SJCRH30 (cell line): ENCODE data around the gene MATCAP1. TPM values are rescaled to one million over a fixed set of nuclear protein-coding genes. Genes with fewer than 3 reads are reported as not detected.

Source experiments
- DNase-seq, 2 experiments: peaks; one replicate each; pipeline ENCODE4 v3.0.0-alpha.2; 2015 to 2020
- H3K27ac ChIP-seq: fragments of 250-450 bp; sonication (Bioruptor Pico); 2 replicates; pipeline ENCODE4 v1.5.1; 2020; ENCODE audit warnings: mild to moderate bottlenecking, moderate library complexity
- H3K27me3 ChIP-seq: fragments of 250-450 bp; sonication (Bioruptor Pico); 2 replicates; pipeline ENCODE4 v1.5.1; 2020; ENCODE audit warnings: mild to moderate bottlenecking, moderate library complexity
- H3K36me3 ChIP-seq: fragments of 250-450 bp; sonication (Bioruptor Pico); 2 replicates; pipeline ENCODE4 v1.5.1; 2020; ENCODE audit warnings: mild to moderate bottlenecking, moderate library complexity
- H3K4me1 ChIP-seq: fragments of 250-450 bp; sonication (Bioruptor Pico); 2 replicates; pipeline ENCODE4 v1.5.1; 2020; ENCODE audit warnings: mild to moderate bottlenecking, moderate library complexity
- H3K4me3 ChIP-seq: fragments of 250-450 bp; sonication (Bioruptor Pico); 2 replicates; pipeline ENCODE4 v1.5.1; 2020; ENCODE audit warnings: mild to moderate bottlenecking, moderate library complexity
- H3K9me3 ChIP-seq: fragments of 250-450 bp; sonication (Bioruptor Pico); replicated peaks from 2 replicates; pipeline ENCODE4 v1.5.1; 2020; ENCODE audit warnings: mild to moderate bottlenecking, moderate library complexity
- total RNA-seq: library from RNA; depleted of rRNA; stranded (reverse); fragments of >200 nt; shearing (Covaris generic); gene quantifications from 2 replicates; pipeline ENCODE4 v1.2.3, GENCODE V29; 2014

The MATCAP1 gene
- total RNA-seq, 1 experiment from 2014 or later: 23.8 TPM

DNA sequence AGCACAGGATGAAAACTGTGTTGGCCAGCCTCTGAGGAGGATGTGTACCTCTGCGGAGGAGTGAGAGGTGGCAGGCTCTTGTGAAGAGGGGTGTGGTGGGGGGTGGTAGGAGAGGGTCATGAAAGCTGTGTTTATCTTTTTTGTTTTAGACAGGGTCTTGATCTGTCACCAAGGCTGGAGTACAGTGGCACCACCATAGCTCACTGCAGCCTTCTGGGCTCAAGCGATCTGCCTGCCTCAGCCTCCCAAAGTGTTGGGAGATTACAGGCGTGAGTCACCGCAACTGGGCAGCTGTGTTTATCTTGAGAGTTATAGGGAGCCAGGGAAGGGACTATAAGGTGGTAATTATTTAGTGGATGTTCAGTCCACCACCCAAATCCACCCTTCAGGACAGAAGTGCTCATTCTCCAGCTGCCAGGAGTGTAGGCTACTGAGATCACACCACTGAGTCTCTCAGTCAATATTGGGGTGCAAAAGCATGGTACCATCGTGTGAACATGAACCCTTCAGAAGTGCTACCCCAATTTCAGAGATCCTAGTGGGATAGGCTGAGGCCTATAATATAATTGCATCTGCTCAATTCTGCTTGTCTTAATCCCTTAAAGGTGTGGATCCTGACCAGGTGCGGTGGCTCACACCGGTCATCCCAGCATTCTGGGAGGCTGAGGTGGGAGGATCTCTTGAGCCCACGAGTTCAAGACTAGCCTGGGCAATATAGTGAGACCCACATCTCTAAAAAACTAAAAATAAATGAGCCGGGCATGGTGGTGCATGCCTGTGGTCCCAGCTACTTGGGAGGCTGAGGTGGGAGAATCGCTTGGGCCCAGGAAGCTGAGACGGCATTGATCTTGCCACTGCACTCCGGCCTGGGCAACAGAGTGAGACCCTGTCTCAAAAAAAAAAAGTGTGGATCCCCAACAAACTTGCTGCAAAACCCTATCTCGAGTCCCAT, 7.0 kb upstream of the MATCAP1 start:
- peaks cover 16% of the 10 kb centered on the region for H3K4me1 ChIP-seq
- no peaks in the 10 kb centered on the region for H3K27me3 ChIP-seq
- peaks cover 22% of the 10 kb centered on the region for H3K36me3 ChIP-seq
- DNase-seq: peak; percentile 65 to 79
- H3K9me3 ChIP-seq: no peaks in the 10 kb centered on the region
- no peak overlapping the region for H3K27ac ChIP-seq
- H3K4me3 ChIP-seq: no peak overlapping the region

- no peak within 1 kb of the TSS for H3K27ac ChIP-seq
- peaks cover 16% of the 10 kb centered on the region for H3K4me1 ChIP-seq
- peak in 1 of 2 experiments; percentile 54 for DNase-seq
- peaks cover 15% of the 10 kb centered on the region for H3K36me3 ChIP-seq
- H3K9me3 ChIP-seq: no peaks in the 10 kb centered on the region
- no peak within 1 kb of the TSS for H3K4me3 ChIP-seq
- no peaks in the 10 kb centered on the region for H3K27me3 ChIP-seq
These were observed 6.3 kb upstream of the MATCAP1 start, which contains the start of gene EXOC3L1 for GRCh38 chr16:67190041-67190440. EXOC3L1 (minus strand) TSS chr16:67190136; CDS start chr16:67189676, 460 bp downstream.

DNA sequence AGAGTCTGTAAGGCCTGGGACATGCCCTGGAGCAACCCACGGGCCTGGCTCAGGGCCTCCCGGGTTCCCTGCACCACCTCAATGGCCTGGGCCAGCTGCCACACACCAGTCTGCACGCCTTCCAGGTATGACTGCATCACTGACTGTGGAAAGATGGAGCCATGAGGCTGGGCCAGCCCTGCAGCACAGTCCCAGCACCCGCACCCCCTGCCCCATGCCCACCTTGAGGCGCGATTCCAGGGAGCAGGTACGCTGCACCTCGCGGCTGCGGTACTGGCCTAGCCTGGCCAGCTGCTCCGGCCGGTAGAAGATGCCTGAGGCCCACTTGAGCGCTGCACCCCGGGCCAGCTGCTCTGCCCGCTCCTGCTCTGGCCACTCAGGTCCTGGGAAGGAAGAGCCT, 5.0 kb upstream of the MATCAP1 start:
- Histone ChIP-seq H3K27me3 (no peaks in the 10 kb centered on the region), H3K36me3 (peaks cover 4% of the 10 kb centered on the region; the same call in 1 of the 2 replicates), H3K27ac (no peak overlapping the region), H3K4me3 (no peak overlapping the region), H3K4me1 (peaks cover 16% of the 10 kb centered on the region), H3K9me3 (no peaks in the 10 kb centered on the region)
- DNase-seq: no peak

GRCh38 chr16:67188323-67188722, 4.6 kb upstream of the MATCAP1 start:
- Histone ChIP-seq H3K4me3 (no peak overlapping the region), H3K9me3 (no peaks in the 10 kb centered on the region), H3K36me3 (0 out of 2 replicates have a peak, but pooled peaks cover 1% of the 10 kb centered on the region), H3K27ac (no peak overlapping the region), H3K27me3 (no peaks in the 10 kb centered on the region), H3K4me1 (peaks cover 16% of the 10 kb centered on the region)
- no peak for DNase-seq

GRCh38 chr16:67187175-67187890, 3.6 kb upstream of the MATCAP1 start:
- Histone ChIP-seq H3K9me3 (no peaks in the 10 kb centered on the region), H3K4me3 (no peak overlapping the region), H3K4me1 (peaks cover 21% of the 10 kb centered on the region), H3K36me3 (no peaks in the 10 kb centered on the region), H3K27ac (no peak overlapping the region), H3K27me3 (no peaks in the 10 kb centered on the region)
- DNase-seq: peak; percentile 56 to 59

DNA sequence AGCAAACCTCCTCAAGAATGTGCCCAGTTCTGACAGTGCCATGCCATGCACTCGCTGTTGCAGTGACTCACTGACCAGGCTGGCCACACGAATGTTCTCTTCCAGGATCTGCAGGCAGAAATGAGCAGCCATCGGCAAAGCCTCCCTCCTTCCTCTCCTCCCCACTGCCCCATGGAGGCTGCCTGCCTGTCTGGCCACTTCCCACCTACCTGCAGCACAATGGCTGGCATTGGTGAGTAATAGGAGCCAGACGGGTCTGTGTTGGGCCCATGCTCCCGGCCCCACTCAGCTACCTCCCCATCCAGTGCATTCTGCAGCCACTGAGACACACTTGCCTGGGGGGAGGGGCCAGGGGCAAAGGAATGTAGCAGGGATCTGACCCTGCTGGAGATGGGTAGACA, 2.8 kb upstream of the MATCAP1 start:
- H3K27me3 ChIP-seq: no peaks in the 10 kb centered on the region
- no peaks in the 10 kb centered on the region for H3K9me3 ChIP-seq
- no peak overlapping the region for H3K27ac ChIP-seq
- H3K4me1 ChIP-seq: peaks cover 19% of the 10 kb centered on the region
- DNase-seq: no peak
- H3K36me3 ChIP-seq: no peaks in the 10 kb centered on the region
- no peak overlapping the region for H3K4me3 ChIP-seq

DNA sequence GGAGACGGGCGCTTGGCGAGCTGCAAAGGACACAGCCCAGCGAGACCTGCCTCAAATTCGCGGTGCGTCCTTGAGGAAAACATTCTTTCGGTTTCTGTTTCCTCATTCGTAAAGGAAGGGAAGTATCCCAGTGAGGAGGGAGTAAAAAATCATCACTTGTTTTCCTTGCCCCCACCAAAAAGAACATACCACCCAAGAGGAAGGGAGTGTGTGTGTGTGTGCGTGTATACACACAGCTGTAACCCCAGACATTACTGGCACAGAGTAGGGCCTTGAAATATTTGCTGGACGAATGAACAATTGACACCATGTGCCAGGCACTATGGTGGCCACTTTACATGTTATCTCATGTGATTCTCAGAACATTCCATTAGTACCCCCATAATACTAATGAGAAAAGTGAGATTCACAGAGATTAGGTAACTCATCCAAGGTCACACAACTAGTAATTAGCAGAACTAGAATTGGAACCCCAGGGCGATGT, 1.9 kb upstream of the MATCAP1 start:
- Histone ChIP-seq H3K36me3 (no peaks in the 10 kb centered on the region), H3K9me3 (no peaks in the 10 kb centered on the region), H3K4me3 (no peak overlapping the region), H3K27ac (no peak overlapping the region), H3K27me3 (no peaks in the 10 kb centered on the region), H3K4me1 (peaks cover 11% of the 10 kb centered on the region)
- DNase-seq: no peak

- no peaks in the 10 kb centered on the region for H3K9me3 ChIP-seq
- H3K27ac ChIP-seq: no peak overlapping the region
- no peak overlapping the region for H3K4me3 ChIP-seq
These were observed 1.4 kb upstream of the MATCAP1 start for GRCh38 chr16:67184995-67185650.

DNA sequence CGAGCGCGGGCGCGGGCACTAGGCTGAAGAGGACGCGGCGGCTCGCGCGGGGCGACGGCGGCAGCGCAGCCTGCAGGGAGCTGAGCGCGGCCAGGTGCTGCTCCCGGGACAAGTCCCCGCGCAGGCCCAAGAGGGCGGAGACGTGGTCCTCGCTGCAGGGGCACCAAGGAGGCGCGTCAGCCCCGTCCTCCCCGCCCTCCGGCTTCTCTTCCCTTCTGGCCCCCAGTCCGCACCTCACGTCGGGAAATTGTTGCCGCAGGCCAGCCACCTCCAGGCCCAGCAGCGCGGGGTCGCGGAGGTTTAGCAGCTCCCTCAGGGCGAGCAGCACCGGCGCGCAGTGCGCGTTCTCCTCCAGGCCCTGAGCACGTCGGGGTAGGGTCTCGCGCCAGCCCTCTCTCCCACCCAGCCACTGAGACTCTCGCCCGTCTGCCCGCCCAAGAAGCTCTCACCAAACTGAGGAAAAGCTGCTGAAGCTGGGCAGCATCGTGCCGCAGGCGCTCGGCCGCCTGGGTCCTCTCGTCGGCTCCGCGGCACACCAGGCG, 761 bp upstream of the MATCAP1 start:
- no peaks in the 10 kb centered on the region for H3K27me3 ChIP-seq
- no peaks in the 10 kb centered on the region for H3K36me3 ChIP-seq
- no peak overlapping the region for H3K27ac ChIP-seq
- H3K4me1 ChIP-seq: peaks cover 5% of the 10 kb centered on the region
- peak overlapping the region; percentile 84 for H3K4me3 ChIP-seq
- no peak for DNase-seq
- no peaks in the 10 kb centered on the region for H3K9me3 ChIP-seq

More at GRCh38 chr16:67184995-67185650, 1.4 kb upstream of the MATCAP1 start:
- peaks cover 5% of the 10 kb centered on the region for H3K4me1 ChIP-seq
- DNase-seq: peak; percentile 95 to 97
- no peaks in the 10 kb centered on the region for H3K36me3 ChIP-seq
- H3K27me3 ChIP-seq: no peaks in the 10 kb centered on the region

DNA sequence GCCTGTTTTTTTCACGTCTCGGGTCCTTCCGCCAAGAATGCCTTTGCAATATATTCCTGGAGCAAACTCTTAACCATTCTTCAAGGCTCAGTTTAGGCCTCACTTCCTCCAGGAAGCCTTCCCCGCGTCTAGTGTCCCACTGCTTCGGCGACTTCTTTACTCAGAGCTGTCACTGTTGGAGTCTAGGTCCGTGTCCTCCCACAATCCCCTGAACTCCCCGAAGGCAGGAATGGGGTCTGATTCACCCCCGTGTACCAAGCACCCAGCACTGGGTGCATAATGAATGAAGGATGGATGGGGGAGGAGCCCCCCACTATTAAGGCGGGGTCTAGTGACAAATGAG, 508 bp downstream of the MATCAP1 start:
- no peaks in the 10 kb centered on the region for H3K9me3 ChIP-seq
- peaks cover 5% of the 10 kb centered on the region for H3K4me1 ChIP-seq
- H3K36me3 ChIP-seq: no peaks in the 10 kb centered on the region
- H3K27ac ChIP-seq: peak overlapping the region; percentile 94
- no peaks in the 10 kb centered on the region for H3K27me3 ChIP-seq
- no peak for DNase-seq
- peak overlapping the region; percentile 84 for H3K4me3 ChIP-seq

GRCh38 chr16:67182288-67182687, 1.5 kb downstream of the MATCAP1 start:
- no peaks in the 10 kb centered on the region for H3K36me3 ChIP-seq
- no peaks in the 10 kb centered on the region for H3K27me3 ChIP-seq
- peaks cover 5% of the 10 kb centered on the region for H3K4me1 ChIP-seq
- H3K9me3 ChIP-seq: no peaks in the 10 kb centered on the region
- DNase-seq: peak in 1 of 2 experiments; percentile 45
- no peak overlapping the region for H3K27ac ChIP-seq
- H3K4me3 ChIP-seq: peak overlapping the region; percentile 84; the same call in 1 of the 2 replicates

DNA sequence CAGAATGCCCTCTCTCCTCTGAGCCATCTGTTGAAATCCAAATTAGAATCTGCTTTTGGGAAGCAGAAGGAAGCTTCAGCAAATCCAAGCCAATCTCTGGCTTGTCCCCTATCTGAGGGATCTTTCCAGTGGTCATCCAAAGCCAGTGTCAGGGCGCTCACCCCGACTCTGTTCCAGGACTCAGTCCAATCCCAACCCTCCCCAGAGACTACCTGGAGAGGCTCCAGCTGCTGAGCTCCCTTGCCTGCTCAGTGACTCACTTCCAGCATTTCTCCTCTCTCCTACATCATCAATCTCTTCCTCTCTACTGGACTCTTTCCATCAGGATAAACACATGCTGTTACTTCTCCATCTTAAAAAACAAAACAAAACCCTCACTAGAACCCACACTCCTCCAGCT, 2.4 kb downstream of the MATCAP1 start:
- no peak for DNase-seq
- Histone ChIP-seq H3K4me1 (peaks cover 5% of the 10 kb centered on the region), H3K27ac (no peak overlapping the region), H3K27me3 (no peaks in the 10 kb centered on the region), H3K9me3 (no peaks in the 10 kb centered on the region), H3K36me3 (no peaks in the 10 kb centered on the region), H3K4me3 (no peak overlapping the region)

- Histone ChIP-seq H3K4me1 (peaks cover 5% of the 10 kb centered on the region), H3K36me3 (no peaks in the 10 kb centered on the region), H3K27ac (no peak overlapping the region), H3K4me3 (no peak overlapping the region), H3K27me3 (no peaks in the 10 kb centered on the region), H3K9me3 (no peaks in the 10 kb centered on the region)
- DNase-seq: no peak
These were observed 3.6 kb downstream of the MATCAP1 start for GRCh38 chr16:67180166-67180565.

DNA sequence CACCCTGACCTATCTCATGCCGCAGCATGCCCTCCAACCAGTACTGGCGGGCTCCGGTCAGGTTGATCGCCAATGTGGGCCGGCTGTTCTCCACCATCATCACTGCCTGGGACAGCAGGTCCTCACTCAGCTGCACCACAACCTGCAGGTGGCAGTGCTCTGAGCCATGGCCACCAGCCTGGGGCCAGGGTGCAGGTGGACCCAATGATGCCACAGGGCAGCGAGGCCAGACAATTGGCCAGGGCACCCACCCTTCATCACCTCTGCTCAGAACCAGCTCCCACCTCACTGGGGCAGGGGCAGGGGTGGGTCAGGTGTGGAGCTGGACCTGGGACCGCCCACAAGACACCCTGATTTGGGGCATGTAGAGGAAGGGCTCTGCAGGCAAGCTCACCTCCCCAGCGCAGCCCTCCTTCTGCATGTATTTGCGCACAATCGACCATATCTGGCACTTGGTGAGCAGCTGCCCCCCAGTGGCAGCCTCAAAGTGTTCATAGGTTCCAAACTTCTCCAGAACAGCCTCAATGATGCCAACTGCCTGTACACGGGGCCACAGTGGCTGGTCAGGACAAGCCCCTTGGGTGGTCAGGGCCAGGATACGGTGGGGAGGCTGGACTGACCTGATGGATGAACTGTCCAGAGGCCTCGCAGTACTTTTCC, 4.2 kb downstream of the MATCAP1 start:
- H3K4me3 ChIP-seq: no peak overlapping the region
- no peaks in the 10 kb centered on the region for H3K36me3 ChIP-seq
- no peak overlapping the region for H3K27ac ChIP-seq
- H3K9me3 ChIP-seq: no peaks in the 10 kb centered on the region
- DNase-seq: no peak
- peaks cover 5% of the 10 kb centered on the region for H3K4me1 ChIP-seq
- no peaks in the 10 kb centered on the region for H3K27me3 ChIP-seq
